Measurements from ENCODE around the gene SRPRB. TPM values are rescaled to one million over a fixed set of nuclear protein-coding genes. Genes with fewer than 3 reads are reported as not detected.
"Not testable (repeated sequence)": the region's sequence is repeated elsewhere in the genome, so short reads cannot be mapped to it uniquely, and the experiment has no call there.

SRPRB gene
- total RNA-seq, 2 donors from 2014 or later: 16.4 to 24.8 TPM

DNA sequence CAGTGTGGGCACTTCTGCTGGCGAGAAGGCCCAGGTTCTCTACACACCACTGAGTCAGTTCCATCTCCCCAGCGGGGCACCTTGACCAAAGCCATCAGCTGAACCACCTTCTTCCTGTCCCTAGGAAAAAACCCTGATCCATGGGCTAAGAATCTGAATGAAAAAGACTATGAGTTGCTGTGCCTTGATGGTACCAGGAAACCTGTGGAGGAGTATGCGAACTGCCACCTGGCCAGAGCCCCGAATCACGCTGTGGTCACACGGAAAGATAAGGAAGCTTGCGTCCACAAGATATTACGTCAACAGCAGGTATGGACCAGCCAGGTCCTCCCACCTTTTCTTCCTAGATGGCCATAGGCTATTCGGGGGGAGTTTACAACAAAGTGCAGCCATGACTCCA is 30.3 kb upstream of the SRPRB start:
- Histone ChIP-seq H3K27ac (no peak overlapping the region), H3K36me3 (no peaks in the 10 kb centered on the region), H3K27me3 (no peaks in the 10 kb centered on the region), H3K4me3 (no peak overlapping the region), H3K4me1 (no peaks in the 10 kb centered on the region), H3K9me3 (no peaks in the 10 kb centered on the region)
- DNase-seq (ENCODE audit: low spot score): no peak
- TF ChIP-seq, protein P1, sequence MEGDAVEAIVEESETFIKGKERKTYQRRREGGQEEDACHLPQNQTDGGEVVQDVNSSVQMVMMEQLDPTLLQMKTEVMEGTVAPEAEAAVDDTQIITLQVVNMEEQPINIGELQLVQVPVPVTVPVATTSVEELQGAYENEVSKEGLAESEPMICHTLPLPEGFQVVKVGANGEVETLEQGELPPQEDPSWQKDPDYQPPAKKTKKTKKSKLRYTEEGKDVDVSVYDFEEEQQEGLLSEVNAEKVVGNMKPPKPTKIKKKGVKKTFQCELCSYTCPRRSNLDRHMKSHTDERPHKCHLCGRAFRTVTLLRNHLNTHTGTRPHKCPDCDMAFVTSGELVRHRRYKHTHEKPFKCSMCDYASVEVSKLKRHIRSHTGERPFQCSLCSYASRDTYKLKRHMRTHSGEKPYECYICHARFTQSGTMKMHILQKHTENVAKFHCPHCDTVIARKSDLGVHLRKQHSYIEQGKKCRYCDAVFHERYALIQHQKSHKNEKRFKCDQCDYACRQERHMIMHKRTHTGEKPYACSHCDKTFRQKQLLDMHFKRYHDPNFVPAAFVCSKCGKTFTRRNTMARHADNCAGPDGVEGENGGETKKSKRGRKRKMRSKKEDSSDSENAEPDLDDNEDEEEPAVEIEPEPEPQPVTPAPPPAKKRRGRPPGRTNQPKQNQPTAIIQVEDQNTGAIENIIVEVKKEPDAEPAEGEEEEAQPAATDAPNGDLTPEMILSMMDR (IDR thresholded peaks at IDR 0.05): no peak

DNA sequence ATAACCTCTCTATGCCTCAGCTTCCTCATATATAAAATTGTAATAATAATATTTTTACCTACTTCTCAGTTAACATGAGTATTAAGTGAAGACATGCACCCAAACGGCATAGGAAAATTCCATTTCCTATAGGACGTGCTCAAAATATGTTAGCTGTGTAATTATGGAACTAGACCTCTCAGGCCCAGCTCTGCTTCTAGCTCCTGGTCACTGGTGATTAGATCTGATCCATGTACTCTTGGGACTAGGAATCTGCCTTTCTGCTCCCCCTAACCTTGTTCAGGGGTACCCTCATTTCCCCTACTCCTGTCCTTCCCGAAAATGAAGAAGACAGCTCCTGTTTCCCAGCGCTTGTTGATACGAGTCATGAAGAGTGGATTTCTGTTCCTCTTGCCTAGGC is 29.8 kb upstream of the SRPRB start:
- H3K27me3 ChIP-seq: no peaks in the 10 kb centered on the region

DNA sequence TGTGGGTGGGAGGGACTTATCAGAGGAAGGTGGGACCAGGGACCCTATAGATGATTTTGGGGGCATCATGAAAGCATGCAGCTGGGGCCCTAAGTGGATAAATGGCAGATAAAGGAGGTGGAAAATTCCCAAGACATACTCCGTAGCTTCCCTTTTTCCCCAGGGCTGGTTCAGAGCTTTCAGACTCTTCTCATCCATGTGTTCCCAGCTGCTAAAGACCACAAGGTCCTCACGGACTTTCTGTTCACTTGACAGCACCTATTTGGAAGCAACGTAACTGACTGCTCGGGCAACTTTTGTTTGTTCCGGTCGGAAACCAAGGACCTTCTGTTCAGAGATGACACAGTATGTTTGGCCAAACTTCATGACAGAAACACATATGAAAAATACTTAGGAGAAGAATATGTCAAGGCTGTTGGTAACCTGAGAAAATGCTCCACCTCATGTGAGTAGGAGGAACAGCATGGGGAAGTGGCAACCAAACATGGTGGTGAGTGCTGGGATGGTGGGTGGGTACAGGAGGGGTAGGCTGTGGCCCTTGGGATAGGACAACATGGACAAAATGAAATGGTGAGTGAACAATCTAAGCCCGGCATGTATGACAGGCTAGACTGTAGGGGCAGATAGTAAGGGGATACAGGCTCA is 28.7 kb upstream of the SRPRB start:
- TF ChIP-seq, protein P1 (IDR thresholded peaks at IDR 0.05): no peak
- no peaks in the 10 kb centered on the region for H3K4me1 ChIP-seq
- H3K27ac ChIP-seq: no peak overlapping the region
- H3K36me3 ChIP-seq: no peaks in the 10 kb centered on the region
- H3K4me3 ChIP-seq: no peak overlapping the region
- DNase-seq (ENCODE audit: low spot score): no peak
- no peaks in the 10 kb centered on the region for H3K9me3 ChIP-seq
- H3K27me3 ChIP-seq: no peaks in the 10 kb centered on the region

More for the DNA sequence above, 29.8 kb upstream of the SRPRB start:
- Histone ChIP-seq H3K27ac (no peak overlapping the region), H3K4me1 (no peaks in the 10 kb centered on the region), H3K36me3 (no peaks in the 10 kb centered on the region), H3K9me3 (no peaks in the 10 kb centered on the region), H3K4me3 (no peak overlapping the region)
- TF ChIP-seq, protein P1 (IDR thresholded peaks at IDR 0.05): no peak
- no peak for DNase-seq (ENCODE audit: low spot score)

DNA sequence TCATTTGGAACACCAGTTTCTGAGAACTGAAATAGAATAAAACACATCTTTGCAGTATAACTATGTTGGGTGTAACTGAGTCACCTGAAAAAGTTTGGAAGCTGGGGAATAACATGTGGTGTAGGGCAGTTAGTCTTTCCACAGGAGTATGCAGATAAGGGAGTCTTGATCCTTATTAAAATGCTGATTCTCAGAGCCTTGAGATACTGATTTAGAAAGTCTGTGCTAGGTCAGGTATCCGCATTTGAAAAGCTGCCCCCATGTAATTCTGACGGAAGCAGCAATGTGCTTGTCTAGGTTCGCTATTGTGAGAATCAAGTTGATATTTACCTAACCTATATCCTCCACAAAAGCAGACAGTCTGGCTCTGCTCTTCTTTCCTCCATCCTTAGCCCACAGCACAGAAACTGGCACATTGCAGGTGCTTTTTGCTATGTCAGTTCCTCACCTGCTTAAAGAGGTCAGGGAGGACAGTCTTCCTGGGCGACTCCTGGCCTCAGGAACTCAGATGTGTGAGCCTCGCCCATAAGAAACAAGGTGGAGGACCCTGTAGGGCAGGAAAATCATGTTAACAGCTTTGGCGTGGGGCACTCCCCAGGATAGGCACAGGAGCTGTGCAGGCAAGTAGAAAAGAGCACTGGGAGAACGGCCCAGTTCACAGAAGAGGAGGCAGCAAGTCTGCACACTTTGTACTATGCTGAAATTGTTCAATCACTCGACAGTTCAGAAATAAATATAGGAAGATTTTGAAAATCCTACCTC is 27.6 kb upstream of the SRPRB start:
- H3K27ac ChIP-seq: no peak overlapping the region
- no peaks in the 10 kb centered on the region for H3K4me1 ChIP-seq
- no peaks in the 10 kb centered on the region for H3K36me3 ChIP-seq
- DNase-seq (ENCODE audit: low spot score): no peak
- H3K4me3 ChIP-seq: no peak overlapping the region
- no peaks in the 10 kb centered on the region for H3K27me3 ChIP-seq
- TF ChIP-seq, protein P1 (IDR thresholded peaks at IDR 0.05): no peak
- H3K9me3 ChIP-seq: no peaks in the 10 kb centered on the region

DNA sequence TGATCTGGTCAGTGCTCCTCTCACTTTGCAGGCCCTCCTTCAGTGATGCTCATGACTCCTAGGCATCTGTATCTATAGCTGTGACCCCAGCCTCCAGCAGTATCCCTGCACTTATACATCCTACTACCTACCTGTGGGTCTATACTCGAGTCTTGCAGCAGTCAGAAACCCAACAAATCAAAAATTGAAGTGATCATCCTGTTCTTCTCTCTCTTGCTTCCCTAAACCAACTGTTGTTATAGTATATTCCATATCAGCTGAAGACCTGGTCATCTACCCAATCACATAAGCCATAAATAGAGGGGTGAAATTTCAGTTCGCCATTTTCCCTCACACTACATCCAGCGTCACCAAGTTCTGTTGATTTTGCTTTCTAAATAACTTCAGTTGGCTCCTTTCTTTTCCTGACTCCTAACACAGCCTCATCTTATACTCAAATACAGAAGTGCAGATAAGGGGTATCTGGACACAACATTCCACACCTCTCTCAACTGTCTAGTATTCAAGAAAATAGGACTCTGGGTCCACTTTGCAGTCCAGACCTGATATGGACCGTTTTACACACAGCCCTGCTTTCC is 25.9 kb upstream of the SRPRB start:
- TF ChIP-seq, protein P1 (IDR thresholded peaks at IDR 0.05): no peak
- Histone ChIP-seq H3K27me3 (no peaks in the 10 kb centered on the region), H3K9me3 (no peaks in the 10 kb centered on the region), H3K27ac (no peak overlapping the region), H3K4me1 (no peaks in the 10 kb centered on the region), H3K36me3 (no peaks in the 10 kb centered on the region), H3K4me3 (no peak overlapping the region)
- no peak for DNase-seq (ENCODE audit: low spot score)

DNA sequence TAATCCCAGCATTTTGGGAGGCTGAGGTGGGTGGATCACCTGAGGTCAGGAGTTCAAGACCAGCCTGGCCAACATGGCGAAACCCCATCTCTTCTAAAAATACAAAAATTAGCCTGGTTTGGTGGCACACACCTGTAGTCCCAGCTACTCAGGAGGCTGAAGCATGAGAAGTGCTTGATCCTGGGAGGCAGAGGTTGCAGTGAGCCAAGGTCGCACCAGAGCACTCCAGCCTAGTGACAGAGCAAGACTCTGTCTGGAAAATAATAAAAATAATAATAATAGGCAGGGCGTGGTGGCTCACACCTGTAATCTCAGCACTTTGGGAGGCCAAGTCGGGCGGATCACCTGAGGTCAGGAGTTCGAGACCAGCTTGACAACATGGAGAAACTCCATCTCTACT is 24.9 kb upstream of the SRPRB start:
- H3K27ac ChIP-seq; H3K9me3 ChIP-seq; DNase-seq (ENCODE audit: low spot score): not testable (repeated sequence)

More for the DNA sequence above, 24.9 kb upstream of the SRPRB start:
- H3K4me1 ChIP-seq, H3K4me3 ChIP-seq, H3K36me3 ChIP-seq, H3K27me3 ChIP-seq: not testable (repeated sequence)

All from right atrium auricular region (tissue), 2 donors.